Right forelimb (tissue), 1 donor: ENCODE measurements around the gene PRRC2B.
A peak's percentile ranks its signal among the peaks of the same experiment; 100 is the strongest.

ENCODE experiments used
- DNase-seq: peaks from one replicate; pipeline ENCODE4 v3.0.0-alpha.2; 2018

Gene PRRC2B

GRCh38 chr9:131521822-131522221, 127.9 kb downstream of the PRRC2B start:
- no peak for DNase-seq

GRCh38 chr9:131522257-131523085, 128.6 kb downstream of the PRRC2B start:
- no peak for DNase-seq

- no peak for DNase-seq
Observed at GRCh38 chr9:131523086-131523388, 129.2 kb downstream of the PRRC2B start.

GRCh38 chr9:131523451-131524435, 129.9 kb downstream of the PRRC2B start:
- no peak for DNase-seq

- DNase-seq = no peak
Observed at GRCh38 chr9:131524665-131525315, 130.9 kb downstream of the PRRC2B start.

GRCh38 chr9:131525643-131526565, 132.0 kb downstream of the PRRC2B start:
- DNase-seq = no peak

- DNase-seq = no peak
Observed at GRCh38 chr9:131528186-131528585, 134.3 kb downstream of the PRRC2B start.

GRCh38 chr9:131528886-131529505, 135.1 kb downstream of the PRRC2B start:
- no peak for DNase-seq

- DNase-seq = no peak
Observed at GRCh38 chr9:131529597-131530545, 136.0 kb downstream of the PRRC2B start.

- peak; percentile 58 for DNase-seq
Observed at GRCh38 chr9:131530546-131530919, 136.6 kb downstream of the PRRC2B start.

GRCh38 chr9:131530920-131531832, 137.3 kb downstream of the PRRC2B start, which contains the start of gene UCK1:
TSS of gene UCK1 (minus strand) at chr9:131531263. CDS start at chr9:131531174, 89 bp downstream.
- DNase-seq = peak; percentile 95

GRCh38 chr9:131534721-131535237, 140.9 kb downstream of the PRRC2B start:
- no peak for DNase-seq

- DNase-seq = no peak
Observed at GRCh38 chr9:131537946-131538345, 144.1 kb downstream of the PRRC2B start.

GRCh38 chr9:131539223-131539923, 145.5 kb downstream of the PRRC2B start:
- no peak for DNase-seq

- no peak for DNase-seq
Observed at GRCh38 chr9:131543141-131543540, 149.3 kb downstream of the PRRC2B start.

- no peak for DNase-seq
Observed at GRCh38 chr9:131545003-131545785, 151.3 kb downstream of the PRRC2B start, which contains the start of gene PRRT1B. TSS of gene PRRT1B (plus strand) at chr9:131545523. CDS start at chr9:131545616, 93 bp downstream.

GRCh38 chr9:131545786-131546335, 152.0 kb downstream of the PRRC2B start:
- DNase-seq = no peak
